LNCaP clone FGC (cell line): ENCODE data around the gene LTBP2.

Experiments used
- DNase-seq: peaks from one replicate; pipeline ENCODE4 v3.0.0-alpha.2; 2011; ENCODE audit warnings: low read depth
- H3K4me3 ChIP-seq: 2 replicates; pipeline ENCODE4 v1.5.1; 2011; ENCODE audit warnings: mild to moderate bottlenecking, low read depth, low read length, control low read depth
- CTCF ChIP-seq: IDR thresholded peaks from 2 replicates; pipeline ENCODE4 v1.5.1; 2012; ENCODE audit warnings: mild to moderate bottlenecking; ENCODE audit not compliant: control insufficient read depth, insufficient read depth; ENCODE audit errors: extremely low read depth

LTBP2 gene

GRCh38 chr14:74591899-74592298 lies 20.1 kb downstream of the LTBP2 start:
- DNase-seq, result no peak
- H3K4me3 ChIP-seq, result no peak overlapping the region
- no peak for TF ChIP-seq CTCF

- H3K4me3 ChIP-seq, result no peak overlapping the region
- no peak for TF ChIP-seq CTCF
- DNase-seq, result no peak
Observed at GRCh38 chr14:74591394-74591793, 20.6 kb downstream of the LTBP2 start.

GRCh38 chr14:74589291-74589879 lies 22.7 kb downstream of the LTBP2 start:
- DNase-seq, result no peak
- no peak for TF ChIP-seq CTCF

GRCh38 chr14:74587363-74587707 lies 24.7 kb downstream of the LTBP2 start:
- TF ChIP-seq CTCF, result no peak
- no peak for DNase-seq
- no peak overlapping the region for H3K4me3 ChIP-seq

More at GRCh38 chr14:74589291-74589879, 22.7 kb downstream of the LTBP2 start:
- no peak overlapping the region for H3K4me3 ChIP-seq

- no peak for TF ChIP-seq CTCF
- no peak overlapping the region for H3K4me3 ChIP-seq
- no peak for DNase-seq
Observed at GRCh38 chr14:74586681-74587362, 25.2 kb downstream of the LTBP2 start.

GRCh38 chr14:74585406-74586335 lies 26.4 kb downstream of the LTBP2 start:
- no peak overlapping the region for H3K4me3 ChIP-seq
- TF ChIP-seq CTCF, result no peak
- no peak for DNase-seq
